ENCODE measurements around the gene ING5.
"Not testable (repeated sequence)": the region's sequence is repeated elsewhere in the genome, so short reads cannot be mapped to it uniquely, and the experiment has no call there.

ING5 gene

DNA sequence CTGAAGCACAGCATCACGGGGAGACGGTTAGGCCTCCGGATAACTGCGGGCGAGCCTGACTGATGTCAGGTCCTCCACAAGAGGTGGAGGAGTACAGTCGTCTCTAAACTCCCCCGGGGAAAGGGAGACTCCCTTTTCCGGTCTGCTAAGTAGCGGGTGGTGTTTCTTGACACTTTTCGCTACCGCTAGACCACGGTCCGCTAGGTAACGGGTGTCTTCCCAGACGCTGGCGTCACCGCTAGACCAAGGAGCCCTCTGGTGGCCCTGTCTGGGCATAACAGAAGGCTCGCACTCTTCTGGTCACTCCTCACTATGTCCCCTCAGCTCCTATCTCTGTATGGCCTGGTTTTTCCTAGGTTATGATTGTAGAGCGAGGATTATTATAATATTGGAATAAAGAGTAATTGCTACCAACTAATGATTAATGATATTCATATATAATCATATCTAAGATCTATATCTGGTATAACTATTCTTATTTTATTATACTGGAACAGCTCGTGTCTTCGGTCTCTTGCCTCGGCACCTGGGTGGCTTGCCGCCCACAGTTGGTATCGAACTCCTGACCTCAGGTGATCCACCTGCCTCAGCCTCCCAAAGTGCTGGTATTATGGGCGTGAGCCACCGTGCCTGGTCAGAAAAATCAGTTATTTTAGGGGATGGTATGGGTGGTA lies 30.8 kb downstream of the ING5 start:
- H3K4me3 ChIP-seq (ENCODE audit: low read length); DNase-seq (ENCODE audit: low read depth): not testable (repeated sequence)
- TF ChIP-seq, protein P1, sequence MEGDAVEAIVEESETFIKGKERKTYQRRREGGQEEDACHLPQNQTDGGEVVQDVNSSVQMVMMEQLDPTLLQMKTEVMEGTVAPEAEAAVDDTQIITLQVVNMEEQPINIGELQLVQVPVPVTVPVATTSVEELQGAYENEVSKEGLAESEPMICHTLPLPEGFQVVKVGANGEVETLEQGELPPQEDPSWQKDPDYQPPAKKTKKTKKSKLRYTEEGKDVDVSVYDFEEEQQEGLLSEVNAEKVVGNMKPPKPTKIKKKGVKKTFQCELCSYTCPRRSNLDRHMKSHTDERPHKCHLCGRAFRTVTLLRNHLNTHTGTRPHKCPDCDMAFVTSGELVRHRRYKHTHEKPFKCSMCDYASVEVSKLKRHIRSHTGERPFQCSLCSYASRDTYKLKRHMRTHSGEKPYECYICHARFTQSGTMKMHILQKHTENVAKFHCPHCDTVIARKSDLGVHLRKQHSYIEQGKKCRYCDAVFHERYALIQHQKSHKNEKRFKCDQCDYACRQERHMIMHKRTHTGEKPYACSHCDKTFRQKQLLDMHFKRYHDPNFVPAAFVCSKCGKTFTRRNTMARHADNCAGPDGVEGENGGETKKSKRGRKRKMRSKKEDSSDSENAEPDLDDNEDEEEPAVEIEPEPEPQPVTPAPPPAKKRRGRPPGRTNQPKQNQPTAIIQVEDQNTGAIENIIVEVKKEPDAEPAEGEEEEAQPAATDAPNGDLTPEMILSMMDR (conservative IDR thresholded peaks at IDR 0.05; ENCODE audit: low read depth, low read length), result peak; percentile 43

DNA sequence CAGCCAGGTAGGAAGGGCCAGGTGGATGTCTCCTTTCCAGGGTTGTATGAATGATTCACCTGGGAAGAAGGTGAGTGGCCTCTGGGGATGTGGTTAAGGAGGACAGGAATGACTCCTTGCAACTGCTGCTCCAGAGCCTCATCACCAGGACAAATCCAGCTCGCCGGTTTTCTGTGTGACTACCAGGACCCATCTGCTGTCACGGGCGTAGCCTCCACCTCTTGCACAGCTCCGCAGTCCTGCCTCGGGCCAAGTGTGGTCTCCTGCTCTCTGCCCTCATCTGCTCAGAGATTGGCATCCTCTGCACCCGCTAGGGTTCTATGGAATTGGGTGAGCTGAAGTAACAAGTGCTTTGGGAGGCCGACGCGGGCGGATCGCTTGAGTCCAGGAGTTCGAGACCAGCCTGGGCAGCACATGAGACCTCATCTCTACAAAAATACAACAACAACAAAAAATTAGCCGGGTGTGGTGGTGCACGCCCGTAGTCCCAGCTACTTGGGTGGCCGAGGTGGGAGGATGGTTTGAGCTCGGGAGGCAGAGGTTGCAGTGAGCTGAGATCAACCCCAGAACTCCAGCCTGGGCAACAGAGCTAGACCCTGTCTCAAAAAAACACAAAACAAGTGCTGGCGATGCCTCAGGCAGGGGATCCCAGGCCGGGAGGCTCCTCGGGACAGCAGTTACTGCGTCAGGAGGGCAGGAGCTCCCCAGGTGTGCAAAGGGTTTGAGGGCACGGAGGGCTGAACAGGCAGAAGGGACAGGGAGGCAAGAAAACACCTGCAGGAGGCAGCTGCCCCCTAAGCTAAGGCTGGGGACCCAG lies 31.8 kb downstream of the ING5 start:
- DNase-seq (ENCODE audit: low read depth), result no peak
- TF ChIP-seq, protein P1 (conservative IDR thresholded peaks at IDR 0.05; ENCODE audit: low read depth, low read length), result no peak
- H3K4me3 ChIP-seq (ENCODE audit: low read length), result peak overlapping the region; percentile 48

DNA sequence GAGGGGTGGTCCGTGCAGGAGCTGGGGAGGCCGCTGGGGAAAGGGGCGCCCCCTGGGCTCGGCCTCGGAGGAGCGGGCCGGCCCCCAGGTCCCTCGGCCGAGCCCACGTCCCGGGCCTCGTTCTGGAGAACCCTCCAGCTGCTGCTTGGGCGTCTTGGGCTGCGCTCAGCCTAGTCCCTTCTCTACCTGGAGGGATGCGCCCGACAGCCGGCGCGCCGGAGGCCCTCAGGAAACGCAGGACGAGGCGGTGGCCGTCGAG lies 32.3 kb downstream of the ING5 start:
- no peak for DNase-seq (ENCODE audit: low read depth)
- peak overlapping the region; percentile 48 for H3K4me3 ChIP-seq (ENCODE audit: low read length)
- TF ChIP-seq, protein P1 (conservative IDR thresholded peaks at IDR 0.05; ENCODE audit: low read depth, low read length), result peak; percentile 32

DNA sequence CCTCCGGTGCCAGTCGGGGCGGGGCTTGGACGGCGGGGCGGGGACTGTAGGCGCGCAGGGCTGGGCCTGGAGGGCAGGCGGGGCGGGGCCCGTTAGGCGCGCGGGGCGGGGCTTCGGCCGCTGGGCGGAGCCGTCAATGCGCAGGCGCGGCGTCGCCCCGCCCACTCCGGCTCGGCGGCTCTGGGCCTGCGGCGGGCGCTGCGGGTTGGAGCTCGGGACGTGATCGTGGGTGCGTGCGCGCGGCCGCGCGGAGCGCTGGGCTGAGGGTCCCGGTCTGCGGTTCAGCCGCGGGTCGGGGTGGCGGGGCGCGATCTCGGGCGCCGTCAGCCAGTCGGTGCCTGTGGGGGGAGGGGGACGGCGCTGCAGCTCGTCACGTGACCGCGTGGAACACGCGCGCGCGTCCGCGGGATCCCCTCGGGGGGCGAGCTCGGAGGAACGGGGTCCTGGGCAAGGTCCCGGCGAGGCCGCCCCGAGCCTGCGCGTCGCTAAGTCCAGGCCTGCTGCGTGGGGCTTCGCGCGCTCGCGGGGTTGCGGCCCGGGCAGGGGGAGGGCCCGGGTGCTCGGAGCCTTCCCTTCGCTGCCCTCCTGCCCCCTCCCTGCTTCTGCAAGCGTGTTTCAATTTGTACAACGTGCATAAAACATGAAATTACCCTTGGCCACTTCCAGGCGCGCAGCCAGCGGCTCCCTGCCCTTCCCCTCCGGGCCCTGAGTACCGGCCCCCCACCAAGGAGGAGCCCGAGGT lies 32.8 kb downstream of the ING5 start, which contains the start of gene D2HGDH:
D2HGDH (plus strand) TSS at position 164 of the 742 bp plus-strand sequence. CDS start 595 bp downstream, outside the sequence.
- peak within 1 kb of the TSS; percentile 60 for H3K4me3 ChIP-seq (ENCODE audit: low read length)
- DNase-seq (ENCODE audit: low read depth), result peak; percentile 25
- TF ChIP-seq, protein P1 (conservative IDR thresholded peaks at IDR 0.05; ENCODE audit: low read depth, low read length), result no peak

DNA sequence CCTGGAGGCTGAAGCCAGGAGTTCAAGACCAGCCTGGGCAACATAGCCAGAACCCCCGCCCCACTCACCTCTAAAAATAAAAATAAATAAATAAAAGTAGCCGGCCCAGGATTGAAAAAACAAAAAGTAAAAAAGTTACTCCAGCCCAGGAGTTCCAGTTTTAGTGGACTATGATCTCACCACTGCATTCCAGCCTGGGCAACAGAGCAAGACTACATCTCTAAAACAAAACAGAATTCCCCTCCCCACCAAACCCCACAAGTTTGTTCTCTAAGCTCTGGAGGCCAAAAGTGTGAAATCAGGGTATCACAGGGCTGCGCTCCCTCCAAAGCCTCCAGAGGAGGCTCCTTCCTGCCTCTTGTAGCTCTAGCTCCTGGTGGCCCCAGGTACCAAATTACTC lies 34.3 kb downstream of the ING5 start:
- no peak for DNase-seq (ENCODE audit: low read depth)
- no peak overlapping the region for H3K4me3 ChIP-seq (ENCODE audit: low read length)
- TF ChIP-seq, protein P1 (conservative IDR thresholded peaks at IDR 0.05; ENCODE audit: low read depth, low read length), result no peak

DNA sequence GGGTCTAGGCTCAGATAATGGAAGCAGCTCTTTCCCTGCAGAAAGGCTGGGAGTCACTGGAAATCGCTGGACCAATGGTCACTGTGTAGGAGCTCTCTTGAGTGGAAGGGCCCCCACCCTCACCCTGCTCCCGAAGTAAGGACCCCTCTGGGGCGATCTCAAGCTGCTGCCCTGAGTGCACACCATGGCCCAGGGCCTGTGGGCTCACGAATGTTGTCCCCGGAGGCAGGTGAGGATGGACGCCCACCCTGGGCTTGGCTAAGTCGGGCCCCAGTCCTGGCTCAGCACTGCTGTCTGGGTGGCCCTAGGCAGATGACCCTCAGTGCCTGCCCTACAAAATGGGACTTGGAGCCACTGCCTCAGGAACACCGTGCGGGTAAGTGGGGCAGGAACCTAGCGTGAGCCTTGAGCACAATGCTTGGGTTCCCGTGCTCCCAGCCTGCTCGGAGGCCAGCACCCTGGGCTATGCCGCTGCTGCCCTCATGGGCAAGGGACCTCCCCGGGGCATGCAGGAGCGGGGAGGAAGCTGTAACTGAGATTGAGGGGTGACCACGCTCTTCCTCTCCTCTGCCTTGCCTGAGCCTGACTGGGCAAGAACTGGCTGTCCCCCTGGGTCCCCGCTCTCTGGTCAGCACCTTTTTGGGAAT lies 36.3 kb downstream of the ING5 start:
- TF ChIP-seq, protein P1 (conservative IDR thresholded peaks at IDR 0.05; ENCODE audit: low read depth, low read length), result no peak
- H3K4me3 ChIP-seq (ENCODE audit: low read length), result no peak overlapping the region
- DNase-seq (ENCODE audit: low read depth), result no peak
